Posterior cingulate gyrus (tissue), 11 donors: Measurements from ENCODE around the gene OSBPL7.

Experiments
- DNase-seq, 10 donors: peaks; one replicate each; pipeline versions ENCODE4 v3.0.0 to v3.0.0-alpha.2; 2020 to 2021; ENCODE audit warnings: mixed read lengths in 3 of 10
- intact Hi-C: fragments of 100-400 bp; cut with DNase I; formaldehyde crosslinking; loops from one replicate; pipeline ENCODE4 v1.15.1; 2023

The OSBPL7 gene

GRCh38 chr17:47808830-47809480 is 12.6 kb downstream of the OSBPL7 start:
- intact Hi-C loops = no loop called here
- peak in 1 of 10 donors; percentile 50 for DNase-seq

DNA sequence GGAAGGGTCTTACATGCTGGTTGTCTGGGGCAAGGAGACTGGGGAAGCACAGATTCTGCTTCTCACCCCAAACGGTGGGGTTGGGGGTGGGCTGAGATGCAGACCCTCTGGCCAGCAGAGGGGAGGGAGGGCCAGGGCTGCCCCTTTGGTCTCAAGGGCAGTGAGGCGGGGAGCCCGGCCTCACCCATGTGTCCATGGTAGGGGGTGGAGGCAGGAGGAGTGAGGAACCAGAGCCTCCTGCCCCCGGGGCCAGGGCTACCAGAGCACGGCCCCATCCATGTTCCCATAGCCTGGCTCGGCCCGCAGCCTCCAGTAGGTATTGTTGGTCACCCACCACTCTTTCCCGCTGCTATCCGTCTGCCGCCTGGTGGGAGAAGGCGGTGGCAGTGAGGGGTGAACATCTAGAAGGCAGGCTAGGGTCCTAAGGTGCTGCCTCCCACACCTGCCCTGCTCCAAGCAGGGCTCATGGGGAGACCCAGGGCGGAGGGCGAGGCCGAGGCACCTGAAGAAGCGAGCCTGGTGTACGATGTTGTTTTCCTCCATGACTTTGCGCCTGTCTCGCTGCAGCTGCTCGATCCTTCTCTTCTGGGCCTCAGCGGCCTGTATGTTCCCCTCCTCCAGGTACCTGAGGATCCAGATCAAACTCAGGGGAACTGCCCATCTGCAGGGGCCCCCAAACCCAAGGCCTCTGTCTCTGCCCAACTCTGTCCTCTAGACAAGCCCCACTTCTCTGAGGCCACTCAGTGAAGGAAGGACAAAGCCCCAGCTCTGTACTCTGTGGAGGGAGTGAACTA is 13.4 kb downstream of the OSBPL7 start:
- intact Hi-C loops = no loop called here
- DNase-seq = no peak

DNA sequence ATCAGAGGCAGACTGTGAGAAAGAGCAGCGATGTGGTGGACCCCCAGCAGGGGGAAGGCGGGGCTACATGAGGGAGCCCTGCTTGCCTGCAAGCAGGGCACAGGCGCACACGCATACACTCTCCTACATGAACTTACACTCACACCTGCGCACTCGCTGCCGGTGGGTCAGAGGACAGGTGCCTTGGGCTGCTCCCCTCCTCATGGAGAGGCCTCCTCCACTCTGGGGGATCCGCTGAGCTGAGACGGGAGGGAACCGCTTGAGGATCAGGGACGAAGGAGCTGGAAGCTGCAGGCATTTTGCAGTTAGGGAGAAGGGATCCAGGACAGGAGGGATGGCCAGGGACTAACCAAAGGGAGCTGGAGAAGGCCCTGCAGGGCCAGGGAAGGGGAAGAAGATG is 14.2 kb downstream of the OSBPL7 start:
- DNase-seq = no peak
- intact Hi-C loops = no loop called here

DNA sequence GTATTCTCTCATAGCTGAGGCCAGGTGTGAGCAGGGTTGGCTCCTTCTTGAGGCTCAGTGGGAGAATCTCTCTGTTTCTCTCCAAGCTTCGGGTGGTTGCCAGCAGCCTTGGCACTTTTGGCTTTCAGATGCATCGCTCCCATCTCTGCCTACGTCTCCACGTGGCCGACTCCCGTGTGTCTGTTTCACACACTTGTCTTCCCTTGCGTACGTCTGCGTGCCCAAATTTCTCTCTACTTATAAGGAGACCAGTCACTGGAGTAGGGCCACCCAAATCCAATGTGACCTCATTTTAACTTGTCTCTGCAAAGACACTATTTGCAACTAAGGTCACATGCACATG is 14.7 kb downstream of the OSBPL7 start:
- intact Hi-C loops = no loop called here

GRCh38 chr17:47806026-47806912 is 15.3 kb downstream of the OSBPL7 start:
- intact Hi-C loops = no loop called here
- no peak for DNase-seq

More for the DNA sequence above, 14.7 kb downstream of the OSBPL7 start:
- DNase-seq = peak in 7 of 10 donors; percentile 33 to 92 (median 77)

GRCh38 chr17:47804461-47804860 is 17.1 kb downstream of the OSBPL7 start:
- intact Hi-C loops = no loop called here
- DNase-seq = no peak

GRCh38 chr17:47803751-47804150 is 17.8 kb downstream of the OSBPL7 start:
- no peak for DNase-seq
- intact Hi-C loops = no loop called here

DNA sequence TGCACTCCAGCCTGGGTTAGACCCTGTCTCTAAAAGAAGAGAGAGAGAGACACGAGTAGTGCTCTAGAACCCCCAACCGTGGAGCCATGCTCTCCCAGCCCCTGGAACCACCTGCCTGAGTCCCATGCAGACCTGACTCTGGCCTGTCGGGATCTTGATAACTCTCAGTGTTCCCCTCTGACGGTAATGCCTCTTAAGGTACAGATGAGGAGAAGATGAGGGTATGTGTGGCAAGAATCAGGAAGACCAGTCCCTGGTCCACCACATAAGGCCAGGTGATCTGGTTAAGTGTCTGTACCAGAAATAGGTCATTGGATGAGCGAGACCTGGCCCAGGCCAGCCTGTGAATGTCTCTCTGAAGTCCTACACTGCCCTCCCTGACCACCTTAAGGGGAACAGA is 18.4 kb downstream of the OSBPL7 start:
- DNase-seq = no peak
- intact Hi-C loops = no loop called here

DNA sequence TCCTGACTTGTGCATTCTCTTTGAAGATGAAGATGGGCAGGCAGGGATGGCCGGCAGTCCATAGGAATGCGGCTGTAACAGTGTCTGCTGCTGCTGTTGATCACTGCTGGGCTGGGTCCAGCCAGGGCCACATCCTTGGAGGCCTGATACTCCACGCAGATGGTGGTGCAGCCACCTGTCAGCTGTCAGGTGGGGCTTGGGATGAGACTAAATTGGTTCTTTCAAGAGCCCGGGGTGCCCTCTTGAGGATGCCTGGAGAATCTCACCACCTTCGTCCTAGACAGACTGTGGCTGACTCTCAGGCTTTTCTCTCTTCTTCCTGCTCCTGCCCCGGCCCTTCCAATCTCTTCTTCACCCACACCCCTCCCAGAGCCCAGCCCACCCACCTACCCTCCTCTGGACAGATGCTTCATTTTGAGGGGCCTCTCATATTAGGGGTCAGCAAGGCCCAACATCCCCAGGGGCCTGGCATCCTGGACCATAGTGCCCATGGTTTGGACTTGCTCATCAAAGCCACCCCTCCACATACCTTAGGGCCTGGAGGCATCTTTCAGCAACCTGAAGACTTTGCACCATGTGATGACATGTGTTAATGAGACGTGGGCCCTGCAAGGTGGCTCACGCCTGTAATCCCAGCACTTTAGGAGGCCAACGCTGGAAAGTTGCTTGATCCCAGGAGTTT is 19.1 kb downstream of the OSBPL7 start:
- intact Hi-C loops = no loop called here
- peak in 6 of 10 donors; percentile 37 to 90 (median 52) for DNase-seq

DNA sequence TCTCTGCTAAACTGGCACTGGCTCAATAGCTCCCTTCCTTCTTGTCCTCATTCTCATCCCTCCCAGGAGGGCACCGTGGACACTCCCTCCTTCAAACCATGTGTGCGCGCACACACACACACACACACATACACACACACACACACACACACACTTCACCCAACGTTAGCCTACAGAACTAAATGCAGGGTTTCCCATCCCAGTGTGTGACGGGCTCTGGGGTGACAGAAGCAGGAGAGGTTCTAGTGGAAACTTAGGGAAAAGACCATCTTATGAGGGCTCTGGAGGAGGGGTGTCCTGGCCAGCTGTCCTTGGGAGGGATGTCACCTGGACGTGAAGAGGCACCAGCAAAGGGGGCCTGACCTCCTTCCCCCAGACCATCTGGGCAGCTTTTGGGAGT is 19.7 kb downstream of the OSBPL7 start:
- no peak for DNase-seq
- intact Hi-C loops = no loop called here

DNA sequence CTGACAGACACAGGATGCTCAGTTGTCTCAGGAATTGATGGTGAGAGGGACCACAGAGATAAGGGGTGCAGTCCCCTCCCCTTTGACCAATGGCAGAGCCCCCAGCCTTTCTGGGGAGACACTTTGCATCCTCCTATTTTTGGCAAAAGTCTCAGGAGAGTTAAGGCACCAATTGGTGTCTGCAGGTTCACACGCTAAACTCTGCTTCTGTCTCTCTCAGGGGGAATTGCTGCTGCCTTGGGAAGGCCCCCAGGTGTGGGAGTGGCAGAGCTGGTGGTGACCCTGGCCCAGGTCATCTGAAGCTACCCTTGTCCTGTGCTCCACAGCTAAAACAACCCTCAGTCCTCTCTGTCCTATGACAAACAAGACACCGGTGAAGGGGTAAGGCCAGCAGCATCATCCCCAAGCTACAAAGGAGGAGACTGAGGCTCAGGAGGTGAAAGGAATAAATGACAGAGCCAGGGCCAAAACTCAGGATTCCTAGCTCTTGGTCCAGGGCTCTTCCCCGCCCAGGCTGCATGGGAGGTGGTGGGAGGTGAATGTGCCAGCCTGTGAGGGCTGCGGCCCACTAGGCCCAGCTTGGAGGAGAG is 20.3 kb downstream of the OSBPL7 start:
- intact Hi-C loops = no loop called here
- peak in 1 of 10 donors; percentile 17 for DNase-seq

- peak in 1 of 10 donors; percentile 80 for DNase-seq
Measured at GRCh38 chr17:47800686-47801085, 20.9 kb downstream of the OSBPL7 start.

GRCh38 chr17:47797797-47798196 is 23.8 kb downstream of the OSBPL7 start:
- intact Hi-C loops = no loop called here
- no peak for DNase-seq

More at GRCh38 chr17:47800686-47801085, 20.9 kb downstream of the OSBPL7 start:
- intact Hi-C loops = no loop called here

- intact Hi-C loops = loop anchor here (5.0 kb wide), 2 partner anchors 96 to 131 kb away; no protein-coding TSS in a partner anchor
- DNase-seq = no peak
Measured at GRCh38 chr17:47792979-47793378, 28.6 kb downstream of the OSBPL7 start.

DNA sequence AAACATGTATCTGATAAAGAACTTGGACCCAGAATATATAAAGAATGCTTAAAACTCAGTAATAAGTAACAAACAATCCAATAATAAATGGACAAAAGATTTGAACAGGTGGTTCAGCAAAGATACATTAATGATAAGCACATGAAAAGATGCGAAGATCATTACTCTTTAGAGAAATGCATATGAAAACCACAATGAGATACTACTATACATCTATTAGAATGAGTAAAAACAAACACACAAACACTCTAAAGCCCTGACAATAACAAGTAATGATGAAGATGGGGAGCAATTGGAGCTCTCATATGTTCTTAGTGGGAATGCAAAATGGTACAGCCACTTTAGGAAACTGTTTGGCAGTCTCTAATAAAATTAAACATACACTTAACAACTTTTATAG is 29.1 kb downstream of the OSBPL7 start:
- DNase-seq = no peak
- intact Hi-C loops = loop anchor here (5.0 kb wide), 2 partner anchors 95 to 130 kb away; no protein-coding TSS in a partner anchor

DNA sequence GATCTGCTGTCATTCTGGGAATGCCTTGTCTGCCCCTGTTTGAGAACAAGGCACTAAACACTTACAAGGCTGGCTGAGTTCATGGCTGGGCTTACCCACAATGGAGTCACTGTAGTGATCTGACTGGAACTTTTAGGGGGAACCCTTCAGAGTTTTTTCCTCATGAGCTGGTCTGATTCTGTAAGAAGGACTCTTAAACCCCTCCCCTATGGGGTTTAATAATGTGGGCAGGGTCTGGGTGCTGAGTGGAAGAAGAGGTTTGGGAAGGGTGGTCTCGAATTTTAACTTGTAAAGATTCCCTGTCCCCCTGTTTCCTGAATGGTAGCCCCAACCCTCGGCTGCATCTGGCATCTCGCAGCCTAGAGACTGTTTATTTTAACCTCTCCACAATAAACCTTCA is 30.6 kb downstream of the OSBPL7 start:
- DNase-seq = no peak
- intact Hi-C loops = loop anchor here (5.0 kb wide), 2 partner anchors 94 to 129 kb away; no protein-coding TSS in a partner anchor

DNA sequence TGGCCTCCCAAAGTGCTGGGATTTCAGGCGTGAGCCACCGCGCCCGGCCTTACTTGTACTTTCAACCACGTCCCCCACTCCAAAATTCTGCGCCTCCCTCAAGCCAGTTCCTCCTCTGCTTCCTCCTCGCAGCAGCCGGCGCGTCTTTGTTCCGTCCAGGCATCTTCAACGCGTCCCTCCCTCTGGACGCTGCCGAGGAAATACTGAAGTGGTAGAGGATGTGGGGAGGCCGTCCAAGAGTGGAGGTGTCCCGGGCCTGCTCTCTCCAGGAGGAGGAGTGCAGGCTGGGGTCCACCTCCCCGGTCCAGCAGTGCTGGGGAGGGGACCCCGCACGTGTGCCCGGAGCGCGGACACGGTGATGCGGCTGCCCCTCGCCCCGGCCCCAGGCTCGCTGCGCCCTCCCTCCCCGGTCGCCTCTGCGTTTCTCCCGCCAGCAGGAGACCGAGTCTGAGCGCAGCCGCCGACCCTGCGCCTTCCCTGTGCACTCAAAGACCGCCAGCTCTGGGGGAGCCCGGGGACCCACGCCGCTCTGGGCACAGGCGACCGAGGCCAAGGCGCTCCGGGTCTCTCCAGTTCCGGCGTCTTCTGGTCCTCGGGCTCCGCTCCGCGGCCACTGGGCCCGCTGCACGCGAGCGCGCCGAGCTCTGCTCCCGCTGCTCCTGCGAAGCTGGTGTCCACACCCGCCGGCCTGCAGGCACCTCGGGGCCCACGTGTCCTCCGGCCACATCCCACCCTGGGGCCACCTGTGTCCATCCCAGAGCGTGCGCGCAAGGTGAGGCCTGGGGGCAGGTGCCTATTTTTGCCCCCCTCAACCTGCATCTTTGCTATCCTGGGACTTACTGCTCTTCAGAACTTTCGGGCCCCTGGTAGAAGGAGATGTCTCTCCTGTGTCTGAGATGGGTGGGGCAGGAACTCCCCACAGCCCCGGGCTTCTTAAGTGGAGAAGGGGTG is 31.7 kb downstream of the OSBPL7 start:
- DNase-seq = peak; percentile 23 to 94 (median 58)
- intact Hi-C loops = loop anchor here (5.0 kb wide), 2 partner anchors 93 to 128 kb away; no protein-coding TSS in a partner anchor

DNA sequence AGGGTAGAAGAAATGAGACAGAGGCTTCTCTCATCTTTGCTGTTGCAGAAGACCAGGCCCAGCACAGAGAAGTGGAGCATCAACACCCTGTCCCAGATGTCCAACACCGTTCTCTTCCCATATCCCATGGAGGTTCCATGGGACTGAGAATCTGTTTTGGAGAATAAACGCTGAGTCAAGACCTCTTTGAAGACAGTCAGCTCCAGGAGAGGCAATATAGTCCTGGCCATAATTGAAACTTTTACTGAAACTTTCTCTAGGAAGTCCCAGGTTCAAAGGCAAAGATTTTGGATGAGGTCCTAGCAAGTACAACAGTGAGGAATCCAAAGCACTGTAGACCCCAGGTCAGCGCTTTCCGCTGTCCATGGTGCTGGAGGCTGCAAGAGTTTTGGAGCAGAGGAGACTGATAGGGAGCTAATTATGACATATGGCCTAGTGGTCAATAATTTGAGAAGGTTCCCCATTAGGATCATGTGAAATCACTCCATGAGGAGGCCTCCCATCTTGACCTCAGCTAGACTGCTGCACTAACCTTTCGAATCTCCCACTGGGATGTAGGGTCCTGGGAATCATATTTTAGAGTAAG is 36.0 kb downstream of the OSBPL7 start:
- intact Hi-C loops = no loop called here
- DNase-seq = no peak
